Neural progenitor cell (in vitro differentiated cells): Measurements from ENCODE around the gene RPEL1.

Experiments used
- CTCF ChIP-seq: fragments of 200-600 bp; sonication (generic); IDR thresholded peaks from 2 replicates; pipeline ENCODE4 v1.5.1; 2017; ENCODE audit warnings: antibody characterized with exemption, mild to moderate bottlenecking
- EZH2 ChIP-seq: fragments of 200-600 bp; sonication (generic); IDR thresholded peaks from 2 replicates; pipeline ENCODE4 v1.6.1; 2017; ENCODE audit warnings: antibody characterized with exemption, mild to moderate bottlenecking, moderate library complexity
- EZH2phosphoT487 ChIP-seq: fragments of 200-600 bp; sonication (generic); IDR thresholded peaks from 2 replicates; pipeline ENCODE4 v1.6.1; 2017; ENCODE audit warnings: antibody characterized with exemption

GRCh38 chr10:103224133-103224532 is 21.6 kb upstream of the RPEL1 start:
- no peak for TF ChIP-seq CTCF
- TF ChIP-seq EZH2: no peak
- TF ChIP-seq EZH2phosphoT487: no peak
